Ishikawa (cell line): Measurements from ENCODE around the gene CTBS.

Experiments used
- CEBPB ChIP-seq: IDR thresholded peaks from 2 replicates; pipeline ENCODE4 v1.6.1; 2012
- CREB1 ChIP-seq: IDR thresholded peaks from 2 replicates; pipeline ENCODE4 v1.6.1; 2012; ENCODE audit warnings: low read depth
- EGR1 ChIP-seq: IDR thresholded peaks from 2 replicates; pipeline ENCODE4 v1.6.1; 2012
- EP300 ChIP-seq: IDR thresholded peaks from 2 replicates; pipeline ENCODE4 v1.6.1; 2012; ENCODE audit warnings: borderline replicate concordance
- FOXM1 ChIP-seq: IDR thresholded peaks from 2 replicates; pipeline ENCODE4 v1.6.1; 2012; ENCODE audit warnings: low read depth, borderline replicate concordance
- MAX ChIP-seq: IDR thresholded peaks from 2 replicates; pipeline ENCODE4 v1.6.1; 2012
- NFIC ChIP-seq: IDR thresholded peaks from 2 replicates; pipeline ENCODE4 v1.6.1; 2012
- RAD21 ChIP-seq: IDR thresholded peaks from 2 replicates; pipeline ENCODE4 v1.6.1; 2012; ENCODE audit warnings: low read depth
- REST ChIP-seq: IDR thresholded peaks from 2 replicates; pipeline ENCODE4 v1.6.1; 2012; ENCODE audit warnings: low read depth, mild to moderate bottlenecking
- TAF1 ChIP-seq: IDR thresholded peaks from 2 replicates; pipeline ENCODE4 v1.6.1; 2012; ENCODE audit warnings: low read depth, mild to moderate bottlenecking
- TCF12 ChIP-seq: IDR thresholded peaks from 2 replicates; pipeline ENCODE4 v1.6.1; 2012; ENCODE audit warnings: low read depth
- TEAD4 ChIP-seq: IDR thresholded peaks from 2 replicates; pipeline ENCODE4 v1.6.1; 2012
- YY1 ChIP-seq: IDR thresholded peaks from 2 replicates; pipeline ENCODE4 v1.6.1; 2012; ENCODE audit warnings: low read depth
- ZBTB7A ChIP-seq: IDR thresholded peaks from 2 replicates; pipeline ENCODE4 v1.6.1; 2012; ENCODE audit warnings: low read depth
- TF ChIP-seq, protein P1 (sequence below): IDR thresholded peaks from 2 replicates; pipeline ENCODE4 v1.6.1; 2012

The CTBS gene

DNA sequence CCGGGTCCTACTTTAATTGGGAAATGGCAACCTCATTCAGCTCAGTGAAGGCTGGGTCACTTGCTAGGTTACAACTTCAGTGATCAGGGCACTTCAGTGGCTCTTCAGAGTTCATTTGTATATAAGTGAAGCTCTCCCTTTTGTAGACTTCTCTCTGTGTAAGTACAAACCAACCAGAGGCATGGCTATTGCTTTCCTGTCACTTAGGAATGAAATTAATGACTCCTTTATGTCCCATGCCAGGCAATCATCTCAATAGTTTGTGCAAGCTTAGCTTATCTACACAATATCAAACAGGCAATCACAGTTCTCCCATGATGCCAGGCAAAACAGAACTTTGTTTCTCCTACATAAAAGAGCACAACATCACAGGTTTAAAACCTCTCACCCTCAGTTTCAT is 22.8 kb upstream of the CTBS start:
- TF ChIP-seq NFIC: no peak

DNA sequence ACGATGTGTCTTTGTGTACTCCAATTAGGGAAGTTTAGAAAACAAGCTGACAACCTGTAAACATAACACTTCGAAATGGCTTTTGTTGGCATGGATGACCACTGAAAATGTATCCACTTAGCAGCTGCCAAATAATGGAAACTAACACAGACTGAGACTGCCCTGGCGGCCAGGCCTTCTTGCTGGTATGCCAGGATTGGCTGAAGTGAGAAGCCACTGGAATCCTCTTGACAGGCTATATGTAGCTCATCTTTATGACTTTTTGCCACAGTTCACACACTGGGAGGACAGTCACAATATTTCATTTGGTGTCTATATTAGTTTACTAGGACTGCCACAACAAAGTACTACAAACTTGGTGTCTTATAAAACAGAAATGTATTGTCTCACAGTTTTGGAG is 12.9 kb upstream of the CTBS start:
- TF ChIP-seq REST: no peak
- no peak for TF ChIP-seq FOXM1
- no peak for TF ChIP-seq YY1
- no peak for TF ChIP-seq CEBPB
- no peak for TF ChIP-seq EGR1
- TF ChIP-seq NFIC: no peak
- TF ChIP-seq, protein P1, sequence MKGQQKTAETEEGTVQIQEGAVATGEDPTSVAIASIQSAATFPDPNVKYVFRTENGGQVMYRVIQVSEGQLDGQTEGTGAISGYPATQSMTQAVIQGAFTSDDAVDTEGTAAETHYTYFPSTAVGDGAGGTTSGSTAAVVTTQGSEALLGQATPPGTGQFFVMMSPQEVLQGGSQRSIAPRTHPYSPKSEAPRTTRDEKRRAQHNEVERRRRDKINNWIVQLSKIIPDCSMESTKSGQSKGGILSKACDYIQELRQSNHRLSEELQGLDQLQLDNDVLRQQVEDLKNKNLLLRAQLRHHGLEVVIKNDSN: no peak
- no peak for TF ChIP-seq ZBTB7A
- no peak for TF ChIP-seq RAD21
- no peak for TF ChIP-seq MAX
- TF ChIP-seq TEAD4: no peak
- no peak for TF ChIP-seq TAF1
- no peak for TF ChIP-seq CREB1
- TF ChIP-seq EP300: no peak

DNA sequence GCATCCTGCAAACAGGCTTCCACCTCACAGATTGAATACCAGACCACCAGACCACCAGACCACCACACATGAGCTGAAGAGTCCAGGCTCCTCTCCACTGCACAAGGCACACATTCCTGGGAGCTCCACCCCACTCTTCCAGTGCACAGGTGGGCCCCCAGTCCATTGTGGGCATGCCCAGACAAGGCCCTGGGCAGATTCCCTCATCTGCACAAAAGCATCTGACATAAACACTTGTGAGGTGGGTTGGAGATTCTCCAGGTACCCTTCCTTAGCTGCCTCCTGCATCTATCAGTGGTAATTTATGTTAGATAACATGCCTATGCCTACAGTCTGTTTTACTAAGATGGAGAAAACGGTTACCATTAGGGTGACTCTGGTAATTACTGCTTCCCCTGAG is 11.6 kb upstream of the CTBS start:
- TF ChIP-seq MAX (no peak), CREB1 (no peak), RAD21 (no peak), FOXM1 (no peak), ZBTB7A (no peak), TAF1 (no peak), EP300 (no peak), EGR1 (no peak), TEAD4 (no peak), REST (no peak), CEBPB (no peak), YY1 (no peak), NFIC (no peak), TCF12 (no peak)
- TF ChIP-seq, protein P1: no peak

GRCh38 chr1:84584126-84584525 is 9.9 kb upstream of the CTBS start:
- TF ChIP-seq CEBPB: no peak
- no peak for TF ChIP-seq TAF1
- TF ChIP-seq, protein P1: no peak

DNA sequence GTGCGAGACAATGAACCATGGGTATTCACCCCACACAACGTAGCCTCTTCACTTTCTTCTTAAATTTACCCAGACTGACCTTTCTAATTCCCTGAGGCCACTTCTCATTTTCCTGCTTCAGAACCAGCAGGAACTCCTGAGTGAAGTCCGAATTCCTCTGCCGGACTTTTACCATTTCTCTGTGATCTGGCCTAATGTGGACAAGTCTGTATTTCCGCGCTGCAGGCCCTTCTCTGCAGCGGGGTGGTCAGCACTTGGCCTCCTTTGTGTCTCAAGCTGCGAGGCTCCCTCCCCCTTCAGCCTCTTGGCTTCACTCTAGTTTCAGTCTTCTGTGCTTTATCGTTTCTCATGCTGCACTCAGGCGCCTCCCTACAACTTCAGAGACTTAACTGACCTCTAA is 9.4 kb upstream of the CTBS start:
- no peak for TF ChIP-seq TCF12
- no peak for TF ChIP-seq YY1
- no peak for TF ChIP-seq RAD21
- no peak for TF ChIP-seq NFIC
- TF ChIP-seq TAF1: no peak
- no peak for TF ChIP-seq MAX
- no peak for TF ChIP-seq EP300
- no peak for TF ChIP-seq TEAD4
- no peak for TF ChIP-seq FOXM1
- TF ChIP-seq REST: no peak
- TF ChIP-seq CEBPB: no peak
- no peak for TF ChIP-seq EGR1
- TF ChIP-seq ZBTB7A: no peak
- no peak for TF ChIP-seq CREB1
